ENCODE measurements around the gene LIME1.

DNA sequence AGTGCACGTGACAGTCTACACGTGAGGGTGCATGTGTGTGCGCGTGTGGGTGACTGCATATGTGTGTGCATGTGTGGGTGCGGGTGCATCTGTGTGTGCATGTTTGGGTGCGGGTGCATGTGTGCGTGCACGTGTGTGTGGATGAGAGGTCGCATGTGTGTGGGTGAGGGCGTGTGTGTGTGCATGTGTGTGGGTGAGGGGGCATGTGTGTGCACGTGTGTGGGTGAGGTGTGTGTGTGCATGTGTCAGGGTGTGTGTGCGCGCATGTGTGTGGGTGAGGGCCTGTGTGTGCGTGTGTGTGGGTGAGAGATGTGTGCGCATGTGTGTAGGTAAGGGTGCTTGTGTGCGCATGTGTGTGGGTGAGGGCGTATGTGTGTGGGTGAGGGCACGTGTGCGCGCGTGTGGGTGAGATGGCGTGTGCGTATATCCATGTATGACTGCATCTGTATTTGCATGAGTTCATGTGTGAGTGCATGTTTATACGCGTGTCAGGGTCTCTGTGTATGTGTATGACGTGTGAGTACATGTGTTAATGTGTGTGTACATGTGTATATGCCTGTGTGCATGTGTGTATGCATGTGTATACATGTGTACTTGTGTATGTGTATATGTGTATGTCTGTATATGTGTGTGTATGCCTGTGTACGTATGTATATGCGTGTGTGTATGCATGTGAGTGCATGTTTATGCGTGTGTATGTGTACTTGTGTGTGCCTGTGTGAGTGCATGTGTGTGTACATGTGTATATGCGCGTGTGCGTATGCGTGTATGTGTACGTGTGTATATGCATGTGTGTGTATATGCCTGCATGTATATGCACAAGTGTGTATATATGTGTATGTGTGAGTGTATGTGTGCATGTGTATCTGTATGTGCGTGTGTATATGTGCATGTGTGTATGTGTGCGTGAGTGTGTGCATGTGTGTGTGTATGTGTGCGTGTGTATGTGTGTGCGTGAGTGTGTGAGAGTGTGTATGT, 4.1 kb upstream of the LIME1 start:
- TF ChIP-seq, protein P1, sequence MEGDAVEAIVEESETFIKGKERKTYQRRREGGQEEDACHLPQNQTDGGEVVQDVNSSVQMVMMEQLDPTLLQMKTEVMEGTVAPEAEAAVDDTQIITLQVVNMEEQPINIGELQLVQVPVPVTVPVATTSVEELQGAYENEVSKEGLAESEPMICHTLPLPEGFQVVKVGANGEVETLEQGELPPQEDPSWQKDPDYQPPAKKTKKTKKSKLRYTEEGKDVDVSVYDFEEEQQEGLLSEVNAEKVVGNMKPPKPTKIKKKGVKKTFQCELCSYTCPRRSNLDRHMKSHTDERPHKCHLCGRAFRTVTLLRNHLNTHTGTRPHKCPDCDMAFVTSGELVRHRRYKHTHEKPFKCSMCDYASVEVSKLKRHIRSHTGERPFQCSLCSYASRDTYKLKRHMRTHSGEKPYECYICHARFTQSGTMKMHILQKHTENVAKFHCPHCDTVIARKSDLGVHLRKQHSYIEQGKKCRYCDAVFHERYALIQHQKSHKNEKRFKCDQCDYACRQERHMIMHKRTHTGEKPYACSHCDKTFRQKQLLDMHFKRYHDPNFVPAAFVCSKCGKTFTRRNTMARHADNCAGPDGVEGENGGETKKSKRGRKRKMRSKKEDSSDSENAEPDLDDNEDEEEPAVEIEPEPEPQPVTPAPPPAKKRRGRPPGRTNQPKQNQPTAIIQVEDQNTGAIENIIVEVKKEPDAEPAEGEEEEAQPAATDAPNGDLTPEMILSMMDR (conservative IDR thresholded peaks at IDR 0.05; ENCODE audit: low read length), result no peak
- TF ChIP-seq EZH2phosphoT487 (IDR thresholded peaks at IDR 0.05; ENCODE audit: borderline replicate concordance, low read depth, low read length), result no peak

Measured in OCI-LY7 (cell line).